ENCODE results near the gene PPP1R12B. TPM values are rescaled to one million over a fixed set of nuclear protein-coding genes. Genes with fewer than 3 reads are reported as not detected.
"Not testable (repeated sequence)": the region's sequence is repeated elsewhere in the genome, so short reads cannot be mapped to it uniquely, and the experiment has no call there.

The PPP1R12B gene
- total RNA-seq, 5 donors from 2014 or later (not counting 1 experiment from before 2014, with no cell fraction given): 24.3 to 40.9 (median 27.0) TPM

DNA sequence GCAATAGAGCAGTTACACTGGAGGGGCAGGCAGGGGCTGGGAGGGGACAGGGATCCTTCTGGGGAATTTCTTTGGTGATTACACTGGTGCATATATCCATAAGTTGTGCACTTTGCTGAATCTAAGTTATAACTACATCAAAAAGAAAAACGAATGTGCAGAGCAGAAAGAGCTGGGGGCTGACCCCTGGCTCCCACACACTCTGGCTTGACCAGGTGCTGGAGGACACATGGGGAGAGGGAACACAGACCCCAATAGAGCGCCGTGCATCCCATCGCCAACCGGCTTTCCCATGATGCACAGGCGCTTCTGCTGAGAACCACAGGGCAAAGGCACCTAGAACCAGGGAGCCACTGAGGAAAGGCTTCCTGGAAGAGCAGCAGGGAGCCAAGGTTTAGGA lies 281.6 kb downstream of the PPP1R12B start:
- H3K4me3 ChIP-seq (ENCODE audit: control insufficient read depth in 1 of 2, extremely low read depth in 1 of 2, low read length in 1 of 2); DNase-seq; H3K9me3 Mint-ChIP-seq; H3K9me3 ChIP-seq; H3K27ac Mint-ChIP-seq; POLR2A ChIA-PET; H3K36me3 Mint-ChIP-seq; H3K27ac ChIP-seq (ENCODE audit: low read length); ATAC-seq (replicated peaks in 1 of 4); H3K36me3 ChIP-seq (ENCODE audit: control insufficient read depth in 2 of 2, extremely low read depth in 1 of 2, insufficient read depth in 1 of 2, low read length in 1 of 2): not testable (repeated sequence)
- H3K4me3 Mint-ChIP-seq: peak overlapping the region in 1 of 3 donors; percentile 67
- Histone ChIP-seq H3K4me1 (ENCODE audit: control insufficient read depth in 1 of 2, extremely low read depth in 1 of 2, insufficient read depth in 2 of 2, low read length in 2 of 2) (peaks cover 6 to 66% of the 10 kb centered on the region in 2 experiments), H3K27me3 (replicated peaks in 1 of 2; ENCODE audit: control insufficient read depth in 2 of 2, extremely low read depth in 1 of 2, insufficient read depth in 2 of 2, low read length in 1 of 2) (peaks cover 0 to 51% of the 10 kb centered on the region in 2 experiments)
- CTCF ChIA-PET: interaction anchor here (0.6 to 0.7 kb wide), 2 partner anchors 20 to 32 kb away, joined by 3 to 4 read pairs; no protein-coding TSS in a partner anchor
- WGBS (ENCODE audit: insufficient coverage): 80% methylated on average over 1 of the region's 6 CpGs
- H3K4me1 Mint-ChIP-seq: peaks cover 43 to 56% (median 52%) of the 10 kb centered on the region in 3 donors
- H3K27me3 Mint-ChIP-seq: peaks cover 8 to 27% of the 10 kb centered on the region in 2 donors

DNA sequence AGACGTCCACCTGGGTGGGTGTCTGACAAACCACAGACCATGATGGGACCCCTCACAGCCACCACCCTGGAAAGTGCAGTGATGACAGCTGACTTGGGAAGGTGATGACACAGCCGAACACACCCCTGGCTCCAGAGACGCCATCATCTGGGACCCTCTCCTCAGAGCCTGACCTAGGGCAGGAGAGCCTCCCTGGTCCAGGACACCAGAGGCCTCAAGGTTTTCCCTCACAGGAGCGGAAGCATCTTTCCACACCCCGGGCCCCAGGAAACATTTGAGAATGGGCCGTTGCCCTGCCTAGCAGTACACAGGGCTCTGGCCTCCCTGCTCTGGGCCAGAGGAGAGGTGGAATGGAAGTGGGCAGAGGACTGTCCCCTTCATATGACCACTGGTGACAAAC lies 282.0 kb downstream of the PPP1R12B start:
- ChIA-PET POLR2A (no interaction called here), CTCF (no interaction called here)
- Histone ChIP-seq H3K36me3 (ENCODE audit: control insufficient read depth in 2 of 2, extremely low read depth in 1 of 2, insufficient read depth in 1 of 2, low read length in 1 of 2) (no peaks in the 10 kb centered on the region), H3K27me3 (replicated peaks in 1 of 2; ENCODE audit: control insufficient read depth in 2 of 2, extremely low read depth in 1 of 2, insufficient read depth in 2 of 2, low read length in 1 of 2) (peaks cover 0 to 50% of the 10 kb centered on the region in 2 experiments), H3K4me1 (ENCODE audit: control insufficient read depth in 1 of 2, extremely low read depth in 1 of 2, insufficient read depth in 2 of 2, low read length in 2 of 2) (peaks cover 6 to 62% of the 10 kb centered on the region in 2 experiments), H3K9me3 (no peaks in the 10 kb centered on the region), H3K4me3 (ENCODE audit: control insufficient read depth in 1 of 2, extremely low read depth in 1 of 2, low read length in 1 of 2) (no peak overlapping the region), H3K27ac (ENCODE audit: low read length) (no peak overlapping the region)
- no peak overlapping the region for H3K27ac Mint-ChIP-seq
- WGBS (ENCODE audit: insufficient coverage): 89% methylated on average over 4 of the region's 6 CpGs
- ATAC-seq (replicated peaks in 1 of 4) (no peak), DNase-seq (no peak)
- no peak overlapping the region for H3K4me3 Mint-ChIP-seq
- no peaks in the 10 kb centered on the region for H3K9me3 Mint-ChIP-seq
- H3K27me3 Mint-ChIP-seq: peaks cover 12 to 29% of the 10 kb centered on the region in 2 donors
- peaks cover 43 to 55% (median 50%) of the 10 kb centered on the region in 3 donors for H3K4me1 Mint-ChIP-seq
- H3K36me3 Mint-ChIP-seq: no peaks in the 10 kb centered on the region

DNA sequence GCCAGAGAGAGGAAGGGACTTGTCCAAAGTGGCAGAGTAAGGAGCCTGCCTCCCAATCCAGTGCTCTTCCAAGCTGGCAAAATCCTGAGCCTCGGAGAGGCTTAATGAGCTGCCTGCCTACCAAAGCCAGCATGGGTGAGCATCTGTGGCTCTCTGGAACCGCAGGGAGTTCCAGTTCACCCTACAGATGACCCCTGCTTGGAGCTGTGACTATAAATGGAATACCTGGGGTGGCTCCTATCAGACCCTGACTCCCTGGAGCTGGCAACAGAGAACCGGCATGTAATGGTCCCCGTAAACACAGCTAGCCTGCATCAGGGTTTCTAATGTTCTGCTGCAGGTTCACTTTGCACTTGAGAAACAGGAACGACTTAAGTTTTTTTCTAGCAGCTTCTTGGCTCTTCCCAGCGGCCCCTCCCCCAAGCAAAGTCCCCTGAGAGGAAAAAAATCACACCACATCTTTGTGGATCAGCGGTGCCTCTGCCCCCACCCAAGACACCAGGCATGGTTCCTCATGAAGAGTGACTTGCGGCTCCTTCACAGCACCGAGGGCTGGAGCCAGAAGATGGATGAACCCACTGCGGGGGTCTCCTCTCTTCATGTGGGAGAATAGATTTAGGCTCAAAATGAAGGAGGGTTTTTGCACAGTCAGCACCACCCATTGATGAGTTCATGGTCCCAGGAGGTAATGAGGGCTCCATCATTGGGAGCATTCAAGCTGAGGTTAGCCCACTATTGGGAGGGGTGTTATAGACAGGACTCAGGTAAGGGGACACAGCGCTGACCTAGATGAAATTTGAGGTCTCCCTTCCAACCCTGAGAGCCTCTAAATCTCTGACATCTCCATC lies 282.8 kb downstream of the PPP1R12B start:
- no peak overlapping the region for H3K4me3 Mint-ChIP-seq
- WGBS (ENCODE audit: insufficient coverage): 75% methylated on average over 6 of the region's 11 CpGs
- H3K4me1 ChIP-seq (ENCODE audit: control insufficient read depth in 1 of 2, extremely low read depth in 1 of 2, insufficient read depth in 2 of 2, low read length in 2 of 2): peaks cover 6 to 55% of the 10 kb centered on the region in 2 experiments

DNA sequence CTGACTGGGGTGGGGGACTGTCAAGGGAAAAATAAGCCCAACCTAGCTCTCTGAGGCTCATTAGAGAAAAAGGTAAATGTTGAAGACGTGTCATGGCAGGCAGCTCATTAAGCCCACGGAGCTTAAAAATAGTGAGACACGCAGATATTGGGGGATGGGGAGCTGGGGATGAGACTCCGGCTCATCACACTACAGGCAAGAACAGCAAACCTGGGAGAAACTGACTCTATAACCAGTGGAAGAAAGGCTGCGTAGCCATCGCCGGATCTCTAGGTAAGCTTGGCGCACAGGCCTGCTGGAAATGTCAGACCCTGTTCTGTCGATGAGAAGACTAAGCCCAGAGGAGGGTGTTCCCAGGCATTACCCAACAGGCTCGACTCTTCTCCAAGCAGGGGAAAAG lies 283.7 kb downstream of the PPP1R12B start:
- Histone ChIP-seq H3K27ac (ENCODE audit: low read length) (no peak overlapping the region), H3K4me1 (ENCODE audit: control insufficient read depth in 1 of 2, extremely low read depth in 1 of 2, insufficient read depth in 2 of 2, low read length in 2 of 2) (peaks cover 6 to 49% of the 10 kb centered on the region in 2 experiments), H3K36me3 (ENCODE audit: control insufficient read depth in 2 of 2, extremely low read depth in 1 of 2, insufficient read depth in 1 of 2, low read length in 1 of 2) (no peaks in the 10 kb centered on the region), H3K9me3 (no peaks in the 10 kb centered on the region), H3K27me3 (replicated peaks in 1 of 2; ENCODE audit: control insufficient read depth in 2 of 2, extremely low read depth in 1 of 2, insufficient read depth in 2 of 2, low read length in 1 of 2) (peaks cover 4 to 49% of the 10 kb centered on the region in 2 experiments), H3K4me3 (ENCODE audit: control insufficient read depth in 1 of 2, extremely low read depth in 1 of 2, low read length in 1 of 2) (no peak overlapping the region)
- ChIA-PET CTCF (no interaction called here), POLR2A (no interaction called here)
- H3K27ac Mint-ChIP-seq: no peak overlapping the region
- H3K4me3 Mint-ChIP-seq: no peak overlapping the region
- H3K27me3 Mint-ChIP-seq: peaks cover 13 to 35% of the 10 kb centered on the region in 2 donors
- ATAC-seq (replicated peaks in 1 of 4) (no peak), DNase-seq (no peak)
- no peaks in the 10 kb centered on the region for H3K36me3 Mint-ChIP-seq
- WGBS (ENCODE audit: insufficient coverage): 92% methylated on average over 10 of the region's 10 CpGs
- H3K4me1 Mint-ChIP-seq: peaks cover 37 to 43% (median 43%) of the 10 kb centered on the region in 3 donors
- H3K9me3 Mint-ChIP-seq: no peaks in the 10 kb centered on the region

More for the DNA sequence above, 282.8 kb downstream of the PPP1R12B start:
- H3K4me3 ChIP-seq (ENCODE audit: control insufficient read depth in 1 of 2, extremely low read depth in 1 of 2, low read length in 1 of 2): no peak overlapping the region
- Mint-ChIP-seq H3K27ac (no peak overlapping the region), H3K36me3 (no peaks in the 10 kb centered on the region), H3K27me3 (peaks cover 13 to 31% of the 10 kb centered on the region in 2 donors), H3K4me1 (peaks cover 43 to 50% (median 48%) of the 10 kb centered on the region in 3 donors), H3K9me3 (no peaks in the 10 kb centered on the region)
- H3K27ac ChIP-seq (ENCODE audit: low read length): no peak overlapping the region
- no peaks in the 10 kb centered on the region for H3K36me3 ChIP-seq (ENCODE audit: control insufficient read depth in 2 of 2, extremely low read depth in 1 of 2, insufficient read depth in 1 of 2, low read length in 1 of 2)
- H3K9me3 ChIP-seq: no peaks in the 10 kb centered on the region
- POLR2A ChIA-PET: no interaction called here
- CTCF ChIA-PET: interaction anchor here in 1 of 2 donors (0.6 kb wide), 1 partner anchor 303 kb away, joined by 5 read pairs; no protein-coding TSS in a partner anchor
- H3K27me3 ChIP-seq (replicated peaks in 1 of 2; ENCODE audit: control insufficient read depth in 2 of 2, extremely low read depth in 1 of 2, insufficient read depth in 2 of 2, low read length in 1 of 2): peaks cover 2 to 47% of the 10 kb centered on the region in 2 experiments
- no peak for ATAC-seq (replicated peaks in 1 of 4)
- DNase-seq: no peak

DNA sequence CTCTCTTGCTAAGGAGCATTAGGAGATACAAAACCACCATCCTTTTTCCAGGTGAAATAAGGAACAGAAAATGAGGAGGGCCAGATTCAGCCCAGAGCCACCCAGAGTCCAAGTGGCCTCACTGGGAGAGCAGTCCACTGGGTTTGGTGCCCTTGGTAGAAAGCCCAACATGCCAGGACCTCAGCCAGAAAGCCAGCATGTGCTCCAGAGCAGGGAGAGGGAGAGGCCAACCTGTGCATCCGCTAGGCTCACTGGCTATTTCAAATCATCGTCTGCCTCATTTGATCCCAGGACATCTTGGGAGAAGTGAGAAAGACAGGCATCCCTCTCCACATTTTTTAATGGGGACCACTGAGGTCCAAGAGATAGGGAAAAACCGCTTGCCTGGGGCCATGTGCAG lies 287.7 kb downstream of the PPP1R12B start:
- H3K36me3 Mint-ChIP-seq; H3K27ac Mint-ChIP-seq; H3K9me3 ChIP-seq; POLR2A ChIA-PET; ATAC-seq (replicated peaks in 1 of 4); H3K9me3 Mint-ChIP-seq; H3K4me3 ChIP-seq (ENCODE audit: control insufficient read depth in 1 of 2, extremely low read depth in 1 of 2, low read length in 1 of 2); H3K4me1 Mint-ChIP-seq; CTCF ChIA-PET; DNase-seq; H3K4me1 ChIP-seq (ENCODE audit: control insufficient read depth in 1 of 2, extremely low read depth in 1 of 2, insufficient read depth in 2 of 2, low read length in 2 of 2); H3K36me3 ChIP-seq (ENCODE audit: control insufficient read depth in 2 of 2, extremely low read depth in 1 of 2, insufficient read depth in 1 of 2, low read length in 1 of 2); H3K27ac ChIP-seq (ENCODE audit: low read length); H3K4me3 Mint-ChIP-seq: not testable (repeated sequence)
- peaks cover 32 to 63% of the 10 kb centered on the region in 2 donors for H3K27me3 Mint-ChIP-seq
- WGBS (ENCODE audit: insufficient coverage): no CpG with 5 or more reads among the region's 3 CpGs
- H3K27me3 ChIP-seq (replicated peaks in 1 of 2; ENCODE audit: control insufficient read depth in 2 of 2, extremely low read depth in 1 of 2, insufficient read depth in 2 of 2, low read length in 1 of 2): peaks cover 6 to 63% of the 10 kb centered on the region in 2 experiments

DNA sequence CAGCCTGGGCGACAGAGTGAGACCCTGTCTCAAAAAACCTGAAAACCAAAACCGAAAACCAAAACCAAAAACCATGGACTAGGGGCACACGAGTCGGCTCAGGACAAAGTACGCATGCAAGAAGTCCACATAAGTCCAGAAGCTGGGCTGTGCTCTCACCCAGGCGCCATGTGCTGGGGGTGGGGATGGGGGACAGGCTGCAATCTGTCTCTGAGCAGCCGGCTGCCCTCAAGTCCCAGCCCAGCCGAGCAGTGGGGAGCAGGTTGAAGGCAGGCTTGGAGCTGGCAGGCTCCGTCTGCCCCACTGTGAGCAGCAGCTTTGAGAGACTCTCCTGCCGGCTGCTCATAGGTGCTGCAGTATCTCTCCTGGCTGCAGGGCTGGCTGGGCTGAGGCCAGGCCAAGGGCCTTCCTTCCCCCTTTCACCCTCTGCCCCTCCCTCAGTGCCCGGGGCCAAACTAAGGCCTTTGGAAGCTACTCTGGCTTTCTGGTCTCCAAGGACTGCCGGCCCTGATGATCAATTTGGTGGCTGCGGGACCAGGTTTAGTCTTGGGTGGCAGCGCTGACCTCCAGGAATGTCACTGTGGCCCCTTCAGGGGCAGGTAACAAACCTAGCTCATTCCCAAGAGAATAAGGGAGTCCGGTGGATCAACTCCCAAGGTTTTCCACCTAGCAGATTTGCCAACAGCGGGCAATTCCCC lies 289.0 kb downstream of the PPP1R12B start:
- ATAC-seq (replicated peaks in 1 of 4); H3K9me3 ChIP-seq; DNase-seq; CTCF ChIA-PET; H3K9me3 Mint-ChIP-seq; H3K27ac Mint-ChIP-seq; H3K27ac ChIP-seq (ENCODE audit: low read length); H3K4me3 Mint-ChIP-seq; POLR2A ChIA-PET; H3K4me1 ChIP-seq (ENCODE audit: control insufficient read depth in 1 of 2, extremely low read depth in 1 of 2, insufficient read depth in 2 of 2, low read length in 2 of 2); H3K36me3 Mint-ChIP-seq; H3K36me3 ChIP-seq (ENCODE audit: control insufficient read depth in 2 of 2, extremely low read depth in 1 of 2, insufficient read depth in 1 of 2, low read length in 1 of 2); H3K4me3 ChIP-seq (ENCODE audit: control insufficient read depth in 1 of 2, extremely low read depth in 1 of 2, low read length in 1 of 2): not testable (repeated sequence)
- peaks cover 39 to 60% of the 10 kb centered on the region in 2 donors for H3K27me3 Mint-ChIP-seq
- H3K4me1 Mint-ChIP-seq: peaks cover 0 to 13% (median 10%) of the 10 kb centered on the region in 3 donors
- WGBS (ENCODE audit: insufficient coverage): 83% methylated on average over 15 of the region's 16 CpGs
- H3K27me3 ChIP-seq (replicated peaks in 1 of 2; ENCODE audit: control insufficient read depth in 2 of 2, extremely low read depth in 1 of 2, insufficient read depth in 2 of 2, low read length in 1 of 2): peaks cover 6 to 62% of the 10 kb centered on the region in 2 experiments

Data from T-cell (primary cell).